ENCODE measurements around the gene CNTNAP2. TPM values are rescaled to one million over a fixed set of nuclear protein-coding genes. Genes with fewer than 3 reads are reported as not detected.
A peak's percentile ranks its signal among the peaks of the same experiment; 100 is the strongest.

Gene CNTNAP2
- total RNA-seq, 1 experiment from 2014 or later: 60.0 TPM

- H3K9me3 ChIP-seq (ENCODE audit: low read depth, low read length, poor library complexity, severe bottlenecking): no peaks in the 10 kb centered on the region
- no peaks in the 10 kb centered on the region for H3K27me3 ChIP-seq (replicated peaks; ENCODE audit: insufficient read depth, low read depth, low read length, poor library complexity)
- no TSS peak for BruUV-seq (replicated peaks)
- POLR2A ChIA-PET (ENCODE audit: low non-redundant PET): no interaction called here
- TF ChIP-seq CTCF (conservative IDR thresholded peaks at IDR 0.05; ENCODE audit: low read depth, low read length) (no peak), EZH2 (IDR thresholded peaks at IDR 0.05; ENCODE audit: borderline replicate concordance, low read depth, low read length, poor library complexity, severe bottlenecking) (no peak)
- intact Hi-C loops (cut with micrococcal nuclease; ENCODE audit: unreplicated experiment): no loop called here
- H3K36me3 ChIP-seq (ENCODE audit: insufficient read depth, low read length, poor library complexity, severe bottlenecking): no peaks in the 10 kb centered on the region
- H3K27ac ChIP-seq (ENCODE audit: low read depth, low read length, poor library complexity, severe bottlenecking): no peak overlapping the region
- CTCF ChIA-PET: no interaction called here
- no peak overlapping the region for H3K4me3 ChIP-seq (ENCODE audit: low read depth, low read length, poor library complexity, severe bottlenecking)
- no peaks in the 10 kb centered on the region for H3K4me1 ChIP-seq (ENCODE audit: insufficient read depth, low read length, poor library complexity, severe bottlenecking)
- no peak for DNase-seq (ENCODE audit: low spot score)
Observed at GRCh38 chr7:147235645-147236382, 1119.2 kb downstream of the CNTNAP2 start.

GRCh38 chr7:147240468-147240867 lies 1123.9 kb downstream of the CNTNAP2 start:
- intact Hi-C loops (cut with micrococcal nuclease; ENCODE audit: unreplicated experiment): loop anchor here (10.0 kb wide), 2 partner anchors 506 to 904 kb away; no protein-coding TSS in a partner anchor
- DNase-seq (ENCODE audit: low spot score): no peak

GRCh38 chr7:147245274-147245673 lies 1128.7 kb downstream of the CNTNAP2 start:
- ChIA-PET POLR2A (ENCODE audit: low non-redundant PET) (no interaction called here), CTCF (interaction anchor here (0.7 kb wide), 1 partner anchor 566 kb away, joined by 7 read pairs; no protein-coding TSS in a partner anchor)
- BruUV-seq (replicated peaks): no TSS peak
- DNase-seq (ENCODE audit: low spot score): peak; percentile 63
- Histone ChIP-seq H3K9me3 (ENCODE audit: low read depth, low read length, poor library complexity, severe bottlenecking) (no peaks in the 10 kb centered on the region), H3K4me3 (ENCODE audit: low read depth, low read length, poor library complexity, severe bottlenecking) (no peak overlapping the region), H3K27me3 (replicated peaks; ENCODE audit: insufficient read depth, low read depth, low read length, poor library complexity) (no peaks in the 10 kb centered on the region), H3K4me1 (ENCODE audit: insufficient read depth, low read length, poor library complexity, severe bottlenecking) (no peaks in the 10 kb centered on the region), H3K27ac (ENCODE audit: low read depth, low read length, poor library complexity, severe bottlenecking) (no peak overlapping the region), H3K36me3 (ENCODE audit: insufficient read depth, low read length, poor library complexity, severe bottlenecking) (no peaks in the 10 kb centered on the region)
- TF ChIP-seq CTCF (conservative IDR thresholded peaks at IDR 0.05; ENCODE audit: low read depth, low read length) (peak; percentile 77), EZH2 (IDR thresholded peaks at IDR 0.05; ENCODE audit: borderline replicate concordance, low read depth, low read length, poor library complexity, severe bottlenecking) (no peak)
- intact Hi-C loops (cut with micrococcal nuclease; ENCODE audit: unreplicated experiment): loop anchor here (5.0 to 10.0 kb wide), 3 partner anchors 510 to 900 kb away; no protein-coding TSS in a partner anchor

More at GRCh38 chr7:147240468-147240867, 1123.9 kb downstream of the CNTNAP2 start:
- ChIA-PET CTCF (no interaction called here), POLR2A (ENCODE audit: low non-redundant PET) (no interaction called here)
- Histone ChIP-seq H3K36me3 (ENCODE audit: insufficient read depth, low read length, poor library complexity, severe bottlenecking) (no peaks in the 10 kb centered on the region), H3K27me3 (replicated peaks; ENCODE audit: insufficient read depth, low read depth, low read length, poor library complexity) (no peaks in the 10 kb centered on the region), H3K27ac (ENCODE audit: low read depth, low read length, poor library complexity, severe bottlenecking) (no peak overlapping the region), H3K4me3 (ENCODE audit: low read depth, low read length, poor library complexity, severe bottlenecking) (no peak overlapping the region), H3K9me3 (ENCODE audit: low read depth, low read length, poor library complexity, severe bottlenecking) (no peaks in the 10 kb centered on the region), H3K4me1 (ENCODE audit: insufficient read depth, low read length, poor library complexity, severe bottlenecking) (no peaks in the 10 kb centered on the region)
- BruUV-seq (replicated peaks): no TSS peak
- TF ChIP-seq CTCF (conservative IDR thresholded peaks at IDR 0.05; ENCODE audit: low read depth, low read length) (no peak), EZH2 (IDR thresholded peaks at IDR 0.05; ENCODE audit: borderline replicate concordance, low read depth, low read length, poor library complexity, severe bottlenecking) (no peak)
